Uterus (tissue), 2 donors: ENCODE results near the gene SLC25A28.

ENCODE experiments used
- POLR2A ChIP-seq, 2 donors: fragments of 450-650 bp; IDR thresholded peaks; one replicate each; pipeline ENCODE4 v1.6.1; 2016; ENCODE audit warnings: antibody characterized with exemption in 2 of 2, mild to moderate bottlenecking in 1 of 2, moderate library complexity in 1 of 2
- TF ChIP-seq, protein P1 (sequence below), 4 experiments: fragments of 200-600 bp in 2 of 4; fragments of 450-650 bp in 2 of 4; sonication (generic) in 2 of 4; IDR thresholded peaks; one replicate each; pipeline ENCODE4 v1.5.1; 2016 to 2019; ENCODE audit warnings: antibody characterized with exemption in 4 of 4, mild to moderate bottlenecking in 2 of 4, moderate library complexity in 1 of 4

DNA sequence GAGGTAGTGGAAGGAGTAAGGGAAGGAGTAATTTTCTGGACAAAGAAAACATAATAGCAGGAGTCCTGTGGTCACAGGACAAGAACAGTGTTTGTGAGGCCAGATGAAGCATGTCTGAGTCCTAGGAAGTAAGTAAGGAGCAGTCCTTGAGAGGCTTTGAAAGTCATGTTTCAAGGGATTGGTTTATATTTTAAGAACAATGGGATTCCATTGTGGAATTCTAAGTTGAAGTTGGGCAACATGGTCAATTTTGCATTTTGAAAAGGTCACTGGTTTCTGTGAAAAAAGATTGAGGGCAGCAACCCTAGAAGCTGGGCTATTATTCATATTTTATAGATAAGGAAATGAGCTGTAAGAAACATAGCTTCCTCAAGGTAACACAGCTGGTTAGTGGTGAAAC is 10.8 kb upstream of the SLC25A28 start:
- TF ChIP-seq, protein P1, sequence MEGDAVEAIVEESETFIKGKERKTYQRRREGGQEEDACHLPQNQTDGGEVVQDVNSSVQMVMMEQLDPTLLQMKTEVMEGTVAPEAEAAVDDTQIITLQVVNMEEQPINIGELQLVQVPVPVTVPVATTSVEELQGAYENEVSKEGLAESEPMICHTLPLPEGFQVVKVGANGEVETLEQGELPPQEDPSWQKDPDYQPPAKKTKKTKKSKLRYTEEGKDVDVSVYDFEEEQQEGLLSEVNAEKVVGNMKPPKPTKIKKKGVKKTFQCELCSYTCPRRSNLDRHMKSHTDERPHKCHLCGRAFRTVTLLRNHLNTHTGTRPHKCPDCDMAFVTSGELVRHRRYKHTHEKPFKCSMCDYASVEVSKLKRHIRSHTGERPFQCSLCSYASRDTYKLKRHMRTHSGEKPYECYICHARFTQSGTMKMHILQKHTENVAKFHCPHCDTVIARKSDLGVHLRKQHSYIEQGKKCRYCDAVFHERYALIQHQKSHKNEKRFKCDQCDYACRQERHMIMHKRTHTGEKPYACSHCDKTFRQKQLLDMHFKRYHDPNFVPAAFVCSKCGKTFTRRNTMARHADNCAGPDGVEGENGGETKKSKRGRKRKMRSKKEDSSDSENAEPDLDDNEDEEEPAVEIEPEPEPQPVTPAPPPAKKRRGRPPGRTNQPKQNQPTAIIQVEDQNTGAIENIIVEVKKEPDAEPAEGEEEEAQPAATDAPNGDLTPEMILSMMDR (IDR thresholded peaks at IDR 0.05) = no peak
- TF ChIP-seq POLR2A (IDR thresholded peaks at IDR 0.05) = no peak
